ENCODE measurements around the gene LDLRAD3.
"Not testable (repeated sequence)": the region's sequence is repeated elsewhere in the genome, so short reads cannot be mapped to it uniquely, and the experiment has no call there.

Gene LDLRAD3, protein sequence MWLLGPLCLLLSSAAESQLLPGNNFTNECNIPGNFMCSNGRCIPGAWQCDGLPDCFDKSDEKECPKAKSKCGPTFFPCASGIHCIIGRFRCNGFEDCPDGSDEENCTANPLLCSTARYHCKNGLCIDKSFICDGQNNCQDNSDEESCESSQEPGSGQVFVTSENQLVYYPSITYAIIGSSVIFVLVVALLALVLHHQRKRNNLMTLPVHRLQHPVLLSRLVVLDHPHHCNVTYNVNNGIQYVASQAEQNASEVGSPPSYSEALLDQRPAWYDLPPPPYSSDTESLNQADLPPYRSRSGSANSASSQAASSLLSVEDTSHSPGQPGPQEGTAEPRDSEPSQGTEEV

DNA sequence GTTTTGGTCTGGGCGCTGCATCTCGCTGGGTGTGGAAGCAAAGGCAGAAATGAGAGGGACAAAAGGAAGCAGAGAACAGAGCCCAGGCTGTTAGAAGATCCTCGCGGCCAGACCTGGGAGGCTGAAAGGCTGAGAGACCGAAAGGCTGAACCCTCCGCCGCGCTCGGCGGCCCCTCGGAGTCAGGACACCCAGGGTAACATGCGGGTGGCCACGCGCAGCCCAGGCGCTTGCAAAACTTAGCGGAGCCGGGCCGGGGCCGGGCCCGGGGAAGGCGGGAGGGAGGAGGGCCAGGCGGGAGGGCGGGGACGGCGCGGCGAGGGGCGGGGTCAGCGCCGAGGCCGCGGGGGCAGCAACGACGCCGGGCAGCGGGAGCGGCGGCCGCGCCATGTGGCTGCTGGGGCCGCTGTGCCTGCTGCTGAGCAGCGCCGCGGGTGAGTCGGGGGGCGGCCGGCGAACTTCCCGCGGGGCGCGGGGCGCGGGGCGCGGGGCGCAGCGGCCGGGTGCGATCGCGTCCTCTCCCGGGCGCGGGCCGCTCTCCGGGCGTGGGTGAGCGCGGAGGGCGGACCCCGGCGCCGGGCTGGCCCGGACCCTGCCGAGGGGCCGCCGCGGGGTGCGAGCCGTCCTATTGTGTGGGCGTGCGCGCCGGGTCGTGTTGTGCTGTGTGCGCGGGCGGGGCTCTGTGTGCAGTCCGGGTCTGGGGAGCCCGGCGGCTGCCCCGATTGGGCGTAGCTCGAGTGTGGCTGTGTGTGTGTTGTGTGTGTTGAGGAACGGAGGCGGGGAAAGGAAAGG lies at the start of gene LDLRAD3:
Gene LDLRAD3 (plus strand): TSS at position 350 of the 790 bp plus-strand sequence. CDS start 37 bp downstream, at position 387.
- peak; percentile 18 to 21 for DNase-seq

DNA sequence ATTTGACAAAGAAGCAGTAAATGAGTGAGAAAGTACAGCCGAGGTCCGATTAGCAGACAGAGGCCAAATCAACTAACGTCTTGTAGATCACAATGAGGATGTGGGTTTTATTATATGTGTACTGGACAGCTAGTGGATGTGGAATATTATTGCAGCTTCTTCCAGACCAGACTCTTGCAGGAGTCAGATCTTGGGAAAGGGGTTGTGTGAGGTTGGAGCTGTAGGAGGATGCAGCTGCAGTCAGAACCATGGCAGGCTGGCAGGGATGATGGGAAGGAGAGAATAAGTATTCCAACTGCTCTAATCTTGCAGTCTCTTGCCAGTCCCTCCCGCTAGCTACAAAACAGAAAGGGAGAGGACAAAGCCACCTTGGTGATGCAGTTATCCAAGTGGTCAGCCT lies 46.8 kb upstream of the LDLRAD3 start:
- no peak for DNase-seq

DNA sequence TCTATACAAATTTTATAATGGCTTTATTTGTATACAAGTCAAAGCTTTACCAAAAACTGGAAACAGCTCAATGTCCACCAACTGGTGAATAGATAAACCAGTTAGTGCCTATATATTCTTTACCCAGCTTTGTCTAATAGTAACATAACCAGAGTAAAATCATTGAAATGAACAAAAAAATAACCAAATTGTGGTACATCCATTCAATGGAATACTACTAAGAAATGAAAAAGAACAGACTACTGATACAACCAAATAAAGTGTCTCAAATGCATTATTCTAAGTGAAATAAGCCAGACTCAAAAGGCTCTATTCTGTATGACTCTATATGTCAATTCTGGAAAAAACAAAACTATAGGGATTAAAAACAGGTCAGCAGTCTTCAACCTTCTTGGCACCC lies 40.9 kb upstream of the LDLRAD3 start:
- no peak for DNase-seq

DNA sequence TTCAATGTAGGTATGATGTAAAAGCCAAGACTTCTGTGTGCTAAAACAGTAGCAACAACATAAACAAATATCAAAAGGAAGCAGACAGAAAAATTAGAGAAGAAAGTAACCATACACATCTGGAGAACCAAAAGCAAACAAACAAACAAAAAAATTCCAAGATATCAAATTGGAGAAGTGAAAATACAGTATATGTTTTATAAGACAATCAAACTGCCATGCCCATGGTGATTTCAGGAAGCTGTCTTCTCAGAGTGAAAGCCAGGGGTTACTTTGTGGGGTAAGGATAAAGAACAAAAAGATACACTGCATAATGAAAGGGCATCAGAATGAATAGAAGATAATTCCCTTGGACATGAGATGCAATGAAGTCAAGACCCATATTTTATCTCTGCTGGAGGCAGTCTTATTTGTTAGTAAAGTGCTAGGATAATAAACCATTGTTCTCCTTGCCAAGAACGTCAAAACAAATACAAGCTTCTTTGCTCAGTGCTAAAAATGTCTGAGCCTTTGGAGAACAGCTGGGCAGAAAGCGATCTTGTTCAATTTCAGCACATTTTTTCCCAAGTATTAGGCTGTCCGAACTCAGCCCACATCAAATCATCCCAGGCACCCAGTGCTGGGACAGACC lies 38.1 kb upstream of the LDLRAD3 start:
- DNase-seq, result no peak

DNA sequence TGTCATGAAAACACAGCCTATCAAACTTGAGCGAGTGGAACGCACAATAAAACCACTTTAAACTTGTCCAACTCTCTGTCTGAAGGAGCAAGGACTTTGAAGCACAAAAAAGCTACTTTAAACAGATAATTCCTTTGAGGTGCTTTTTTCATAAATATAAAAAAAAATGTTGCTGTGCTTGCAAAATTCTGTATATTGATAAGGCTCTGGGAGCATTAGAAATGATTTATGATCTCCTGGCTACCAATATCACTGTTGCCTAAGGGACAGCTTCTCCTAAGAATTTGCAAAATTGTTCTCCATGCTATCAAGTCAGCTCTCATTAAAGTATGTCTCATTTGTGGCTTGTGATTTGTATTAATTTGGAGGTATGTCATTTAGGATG lies 37.6 kb upstream of the LDLRAD3 start:
- DNase-seq, result no peak

DNA sequence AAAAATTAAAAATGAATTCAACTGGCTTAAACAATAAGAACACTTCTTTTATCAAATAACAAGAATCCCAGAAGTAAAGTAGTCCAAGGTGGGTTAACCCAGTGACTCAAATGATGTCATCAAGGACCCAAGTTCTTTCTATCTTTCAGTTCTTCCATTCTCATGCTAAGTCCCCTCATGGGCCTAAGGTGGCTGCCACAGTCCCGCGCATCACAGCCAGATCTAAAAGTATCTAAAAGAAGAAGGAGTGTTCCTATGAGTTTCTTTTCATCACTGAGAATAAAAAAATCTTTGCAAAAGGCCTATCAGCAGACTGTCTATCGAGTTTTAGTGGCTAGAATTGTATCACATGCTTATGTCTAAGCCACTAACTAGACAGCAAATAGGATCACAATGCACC lies 37.2 kb upstream of the LDLRAD3 start:
- no peak for DNase-seq

DNA sequence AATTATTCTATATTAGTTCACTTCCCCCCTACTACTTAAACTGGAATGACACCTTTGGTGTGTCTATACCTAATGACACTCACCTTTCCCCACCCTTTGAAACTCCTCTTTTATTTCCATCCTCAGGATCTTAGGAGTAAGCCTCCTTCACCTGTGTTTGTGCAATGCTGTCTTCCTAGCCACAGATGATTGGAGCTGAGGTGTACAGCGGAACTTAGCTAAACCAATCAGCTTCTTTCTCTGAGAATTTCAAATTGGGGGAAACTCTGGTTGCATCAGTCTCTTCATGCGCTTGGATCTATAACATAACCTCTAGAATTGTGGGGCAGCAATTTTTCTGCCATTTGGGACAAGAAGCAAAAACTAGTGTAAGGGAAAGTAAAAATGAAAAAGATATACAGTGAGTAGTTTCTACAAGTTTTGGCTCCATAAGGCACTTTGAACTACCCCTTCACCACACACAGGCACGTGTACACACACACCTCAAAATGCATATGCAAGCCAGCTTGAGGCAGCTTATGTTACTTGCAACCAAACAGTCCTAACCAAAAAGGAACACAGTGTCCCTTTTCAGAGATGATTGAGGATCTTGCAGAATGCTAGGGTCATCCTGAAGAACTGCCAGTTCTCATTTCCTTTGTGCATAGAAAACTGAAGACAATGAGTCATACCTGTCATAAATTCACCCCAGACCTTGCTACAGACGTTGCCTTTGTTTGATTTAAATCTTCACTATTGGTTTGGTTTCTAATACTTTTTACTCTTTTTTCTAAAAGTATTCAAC lies 36.0 kb upstream of the LDLRAD3 start:
- DNase-seq, result no peak

DNA sequence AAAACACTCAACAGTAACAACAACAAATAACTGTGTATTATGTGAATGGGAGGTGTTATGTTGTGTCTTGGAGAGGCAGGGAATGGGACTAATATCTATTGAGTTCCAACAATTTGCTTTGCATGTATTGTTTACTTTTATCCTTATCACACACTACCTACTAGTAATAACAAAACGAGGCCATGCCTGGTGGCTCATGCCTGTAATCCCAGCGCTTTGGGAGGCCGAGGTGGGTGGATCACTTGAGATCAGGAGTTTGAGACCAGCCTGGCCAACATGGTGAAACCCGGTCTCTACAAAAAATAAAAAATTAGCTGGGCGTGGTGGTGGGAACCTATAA lies 35.5 kb upstream of the LDLRAD3 start:
- not testable (repeated sequence) for DNase-seq

DNA sequence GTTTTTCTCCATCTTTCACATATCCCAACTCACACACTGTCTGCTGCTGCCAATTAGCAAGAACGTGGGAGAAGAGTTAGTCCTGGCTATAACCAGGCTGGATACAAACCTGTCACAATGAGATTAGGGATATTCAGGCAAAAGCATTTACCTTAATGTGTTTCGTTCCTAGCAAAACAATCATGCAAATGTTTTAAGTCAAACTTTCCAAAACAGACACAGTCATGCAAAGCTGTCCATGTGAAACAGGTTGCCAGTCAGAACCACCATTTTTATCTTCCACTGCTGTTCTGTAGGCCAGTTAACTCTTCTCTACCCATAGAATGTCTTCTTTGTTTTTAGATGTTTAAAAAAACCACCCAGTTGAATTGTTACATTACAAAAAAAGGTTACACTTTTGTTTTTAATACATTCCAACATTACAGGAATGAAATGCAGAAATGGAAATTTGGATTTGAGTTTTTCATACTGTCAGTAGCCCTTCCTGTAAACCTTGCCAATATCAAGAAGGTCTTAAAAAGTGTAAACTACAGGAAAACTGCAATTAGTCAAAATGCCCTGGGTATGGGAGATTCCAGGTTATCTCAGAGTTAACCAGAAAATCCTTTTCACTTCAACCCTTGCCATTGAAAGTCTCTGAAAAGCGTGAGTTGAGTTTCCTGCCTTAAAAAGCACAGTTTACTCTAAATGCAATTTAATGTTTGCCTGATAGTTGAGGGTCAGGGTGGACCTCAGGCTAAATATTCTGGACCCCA lies 34.2 kb upstream of the LDLRAD3 start:
- no peak for DNase-seq

DNA sequence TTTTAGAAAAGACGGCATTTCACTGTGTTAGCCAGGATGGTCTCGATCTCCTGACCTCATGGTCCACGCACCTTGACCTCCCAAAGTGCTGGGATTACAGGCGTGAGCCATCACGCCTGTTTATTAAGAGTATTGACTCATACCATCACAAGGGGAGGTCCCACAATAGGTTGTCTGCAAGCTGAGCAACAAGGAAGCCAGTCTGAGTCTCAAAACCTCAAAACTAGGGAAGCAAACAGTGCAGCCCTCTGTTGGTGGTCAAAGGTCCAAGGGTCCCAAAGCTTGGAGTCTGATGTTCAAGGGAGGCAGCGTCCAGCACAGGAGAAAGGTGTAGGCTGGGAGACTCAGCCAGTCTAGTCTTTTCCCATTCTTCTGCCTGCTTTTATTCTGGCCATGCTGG lies 32.8 kb upstream of the LDLRAD3 start:
- DNase-seq, result no peak

DNA sequence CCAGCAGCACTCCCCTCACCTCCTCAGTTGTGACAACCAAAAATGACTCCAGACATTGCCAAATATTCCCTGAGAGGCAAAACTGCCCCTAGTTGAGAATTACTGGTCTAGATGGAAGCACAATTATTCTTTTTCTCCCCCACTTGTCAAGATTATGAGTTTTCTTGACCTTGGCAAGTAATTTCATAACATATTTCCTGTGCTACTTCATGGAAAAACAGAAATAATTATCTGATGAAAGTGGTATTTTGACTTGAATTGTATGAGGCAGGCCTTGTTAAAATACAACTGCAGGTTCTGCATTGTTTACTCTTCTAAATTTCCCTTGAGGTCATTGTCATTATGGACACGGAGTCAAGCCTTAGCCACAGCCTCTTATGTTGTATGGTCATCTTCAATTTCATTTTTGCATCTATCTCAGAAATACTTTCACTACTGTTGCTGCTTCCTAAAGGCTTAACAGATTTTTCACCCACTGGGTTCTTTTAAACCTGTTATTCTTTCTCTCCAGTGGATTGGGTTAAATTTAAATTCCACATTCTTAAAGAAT lies 32.2 kb upstream of the LDLRAD3 start:
- no peak for DNase-seq

DNA sequence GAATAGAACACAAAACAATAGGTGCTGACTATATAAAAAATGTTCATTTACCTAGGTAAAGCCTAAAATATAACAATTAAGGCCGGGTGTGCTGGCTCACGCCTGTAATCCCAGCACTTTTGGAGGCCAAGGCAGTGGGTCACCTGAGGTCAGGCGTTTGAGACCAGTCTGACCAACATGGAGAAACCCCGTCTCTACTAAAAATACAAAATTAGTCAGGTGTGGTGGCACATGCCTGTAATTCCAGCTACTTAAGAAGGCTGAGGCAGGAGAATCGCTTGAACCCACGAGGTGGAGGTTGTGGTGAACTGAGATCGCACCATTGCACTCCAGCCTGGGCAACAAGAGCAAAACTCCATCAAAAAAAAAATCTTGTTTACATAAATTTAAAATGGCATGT lies 31.4 kb upstream of the LDLRAD3 start:
- DNase-seq, result not testable (repeated sequence)

DNA sequence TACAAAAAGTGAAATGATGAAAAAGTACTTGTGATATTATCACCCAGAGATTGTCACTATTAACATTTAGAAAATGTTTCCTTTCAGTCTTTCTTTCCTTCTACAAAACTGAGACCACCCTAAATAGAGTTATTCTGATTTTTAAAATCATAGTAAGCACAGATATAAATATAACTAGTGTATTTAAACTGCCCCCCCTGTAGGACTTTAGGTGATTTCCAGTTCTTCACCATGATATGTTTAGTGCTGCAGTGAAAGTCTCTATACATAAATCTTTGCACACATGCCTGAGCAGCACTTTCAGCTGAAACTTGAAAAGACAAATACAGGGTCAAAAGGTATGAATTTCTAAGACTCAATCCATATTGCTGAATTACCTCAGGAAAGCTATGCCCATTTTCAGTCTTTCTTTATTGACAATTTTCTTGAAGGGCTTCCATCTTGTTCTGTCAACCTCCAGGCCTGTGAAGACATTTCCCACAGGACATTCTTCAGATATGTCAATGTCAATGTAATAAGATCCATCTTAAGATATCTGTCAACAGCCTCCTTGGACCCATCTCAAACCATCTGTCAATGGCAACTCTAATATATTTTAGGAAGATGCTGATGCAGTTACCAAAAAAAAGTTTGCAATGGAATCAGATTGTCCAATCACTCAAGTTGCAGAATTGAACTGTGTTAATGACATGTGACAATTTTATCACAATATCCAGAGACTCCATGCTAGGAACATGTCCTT lies 30.8 kb upstream of the LDLRAD3 start:
- no peak for DNase-seq

DNA sequence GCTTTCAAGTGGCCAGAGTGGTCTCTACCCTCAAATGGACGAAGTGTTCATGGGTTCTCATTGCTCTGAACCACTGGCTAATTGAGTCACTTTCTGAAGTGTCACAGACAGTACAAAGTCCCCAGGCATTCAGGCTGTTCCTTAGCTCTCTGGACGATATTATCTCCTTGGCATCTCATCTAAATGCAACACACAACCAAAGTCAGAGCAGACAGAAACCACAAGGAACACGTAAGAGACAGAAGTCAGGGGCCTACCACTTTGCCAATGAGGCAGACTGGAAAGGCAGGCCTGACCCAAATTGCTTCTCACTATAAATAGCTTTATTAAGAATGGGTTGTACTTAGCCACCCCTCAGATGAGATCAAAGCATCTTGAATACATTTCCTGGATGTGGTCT lies 29.0 kb upstream of the LDLRAD3 start:
- DNase-seq, result no peak

DNA sequence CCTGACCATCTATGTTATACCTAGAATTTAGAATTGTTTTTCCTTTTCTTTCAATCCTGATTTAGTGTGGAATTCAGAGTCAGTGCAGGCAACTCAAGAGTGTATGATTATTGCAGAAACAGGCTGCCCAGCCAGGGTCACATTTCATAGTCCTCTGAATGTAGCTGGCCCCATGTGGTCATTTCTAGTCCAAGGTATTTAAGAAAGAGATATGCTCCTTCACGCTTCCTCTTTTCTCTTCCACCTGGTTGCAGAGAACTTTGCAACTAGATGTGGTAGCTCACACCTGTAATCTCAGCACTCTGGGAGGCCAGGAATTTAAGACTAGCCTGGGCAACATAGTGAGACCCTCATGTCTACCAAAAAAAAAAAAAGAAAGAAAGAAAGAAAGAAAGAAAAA lies 27.6 kb upstream of the LDLRAD3 start:
- no peak for DNase-seq

DNA sequence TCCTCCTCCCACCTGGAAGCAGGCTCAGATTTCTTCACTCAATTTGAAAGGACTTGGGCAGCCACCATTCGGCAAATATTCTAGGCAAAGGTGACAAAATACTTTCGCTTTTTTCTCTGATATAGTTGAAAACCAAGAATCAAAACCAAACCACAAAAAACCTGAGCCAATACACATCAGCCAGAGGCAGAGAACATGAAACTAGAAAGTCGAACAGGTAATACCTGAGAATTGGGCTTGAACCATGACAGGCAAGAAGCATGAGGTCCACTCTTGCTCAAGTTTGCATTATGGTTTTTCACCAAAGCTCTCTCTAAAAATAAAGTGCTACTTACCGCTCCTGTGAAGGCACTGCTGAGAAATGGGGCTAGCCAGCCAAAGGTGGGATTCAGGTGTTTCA lies 26.2 kb upstream of the LDLRAD3 start:
- DNase-seq, result no peak

DNA sequence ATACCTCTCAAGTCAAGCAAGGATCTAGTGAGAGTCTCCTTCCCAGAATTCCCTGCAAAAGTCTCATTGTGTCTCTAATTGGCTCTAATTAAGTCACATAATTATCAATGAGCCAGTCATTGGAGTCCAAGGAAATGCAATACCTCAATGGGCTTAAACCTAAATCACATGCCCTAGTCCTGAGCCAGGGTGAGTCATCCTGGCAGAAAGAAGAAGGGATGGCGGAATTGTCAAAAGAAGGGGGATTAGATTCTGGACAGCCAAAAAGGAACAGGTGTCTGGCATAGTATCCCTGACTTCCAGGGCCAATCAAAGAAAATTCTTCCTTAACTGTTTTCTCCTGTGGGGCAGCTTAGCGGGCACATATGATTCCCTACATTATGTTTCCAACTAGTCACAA lies 25.1 kb upstream of the LDLRAD3 start:
- no peak for DNase-seq

DNA sequence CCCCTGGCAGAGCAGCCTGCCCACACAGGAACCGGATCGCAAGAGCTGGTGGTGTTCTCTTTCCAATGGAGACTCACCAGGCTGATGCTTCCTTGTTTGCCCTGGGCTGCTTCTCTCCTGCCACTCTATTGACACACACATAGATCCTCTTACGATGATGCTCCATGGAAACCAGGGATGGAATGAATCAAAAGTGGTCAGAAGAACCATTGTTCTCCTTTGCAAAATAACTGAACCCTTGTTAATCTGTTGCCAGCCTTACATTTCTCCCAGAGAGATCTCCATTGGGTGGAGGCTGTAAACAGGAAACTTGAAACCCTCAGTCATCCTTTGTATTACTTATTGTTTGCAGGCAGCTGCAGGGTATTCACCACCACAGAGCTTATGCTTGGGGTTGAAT lies 24.6 kb upstream of the LDLRAD3 start:
- no peak for DNase-seq

DNA sequence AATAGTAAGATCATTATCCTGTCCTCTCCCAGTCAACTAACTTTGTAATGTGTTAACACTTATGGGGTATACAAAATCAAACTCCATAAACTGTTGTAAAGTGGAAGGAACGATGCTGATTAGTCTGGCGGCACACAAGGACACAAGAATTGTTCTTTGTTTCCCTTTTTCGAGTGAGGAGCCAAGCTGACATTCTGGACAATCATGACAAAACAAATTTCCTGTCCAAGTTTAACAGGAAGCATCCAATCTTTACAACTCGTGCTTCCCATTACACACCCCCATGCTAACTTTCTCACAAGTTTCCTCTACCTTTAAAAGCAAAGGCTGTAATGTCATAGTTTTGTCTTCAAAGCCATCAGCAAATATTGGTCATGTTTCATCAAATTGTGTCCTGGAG lies 20.4 kb upstream of the LDLRAD3 start:
- no peak for DNase-seq

DNA sequence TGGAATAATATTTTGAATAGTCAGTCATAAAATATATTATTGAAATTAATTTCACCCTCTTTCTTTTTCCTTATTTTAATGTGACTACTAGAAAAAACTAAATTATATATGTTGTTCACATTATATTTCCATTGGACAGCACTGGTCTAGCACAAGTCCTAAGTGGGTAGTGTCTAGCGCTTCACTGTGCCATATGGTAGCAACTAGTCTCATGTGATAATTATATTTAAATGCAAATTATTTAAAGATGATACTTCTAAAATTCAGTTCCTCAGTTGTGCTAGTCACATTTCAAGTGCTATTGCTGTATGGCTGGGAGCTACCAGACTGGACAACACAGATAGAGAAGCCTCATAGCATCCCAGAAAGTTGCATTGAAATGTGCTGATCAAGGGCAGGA lies 19.1 kb upstream of the LDLRAD3 start:
- no peak for DNase-seq

DNA sequence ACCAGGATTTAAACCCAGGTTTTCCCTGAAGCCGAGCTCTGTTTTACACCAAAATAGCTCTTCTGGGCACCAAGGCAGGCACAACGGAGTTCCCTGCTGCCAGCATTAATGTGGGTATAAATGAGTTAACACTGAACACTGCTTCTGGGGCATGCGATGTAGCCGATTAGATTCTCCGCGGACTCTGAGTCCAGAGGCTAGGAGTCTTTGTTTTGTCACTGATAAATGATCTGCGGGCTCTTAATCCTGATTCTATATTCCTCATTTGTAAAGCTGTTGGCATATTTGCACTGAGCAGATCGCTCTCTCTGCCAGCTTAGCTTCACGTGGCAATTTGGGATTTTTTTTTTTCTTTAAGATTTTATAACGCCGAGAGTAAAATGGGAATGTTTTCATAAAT lies 16.8 kb upstream of the LDLRAD3 start:
- no peak for DNase-seq

DNA sequence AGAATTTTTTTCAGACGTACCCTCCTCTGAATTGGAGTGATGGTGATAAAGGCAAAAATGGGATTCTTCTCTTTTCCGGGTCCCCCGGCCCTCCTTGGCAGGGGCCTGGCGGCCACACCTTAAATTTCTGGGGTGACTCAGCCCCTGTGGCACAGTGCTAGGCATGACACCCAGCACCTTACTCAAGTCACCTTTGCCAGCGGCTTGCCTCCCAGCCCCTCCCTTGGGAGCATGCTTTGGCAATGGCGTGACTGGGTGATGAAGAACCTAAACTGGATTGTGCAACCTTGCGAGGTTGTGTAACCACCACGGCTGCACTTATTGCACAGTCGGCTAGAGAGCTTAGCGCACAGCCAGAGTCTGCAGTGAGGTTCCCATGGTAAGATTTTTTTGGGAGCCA lies 16.2 kb upstream of the LDLRAD3 start:
- peak; percentile 2 to 58 for DNase-seq

All from CD4-positive, alpha-beta T cell treated with Interleukin-4 for 1 hour (primary cell).